ENCODE data around the gene GPRC5A.

Gene GPRC5A

GRCh38 chr12:12964255-12964654 lies 72.9 kb downstream of the GPRC5A start:
- TF ChIP-seq ZBTB7A (IDR thresholded peaks at IDR 0.05; ENCODE audit: low read depth), result no peak
- TF ChIP-seq FOXM1 (IDR thresholded peaks at IDR 0.05; ENCODE audit: borderline replicate concordance, low read depth), result no peak
- TF ChIP-seq RAD21 (IDR thresholded peaks at IDR 0.05; ENCODE audit: low read depth), result no peak
- no peak for TF ChIP-seq TAF1 (IDR thresholded peaks at IDR 0.05; ENCODE audit: low read depth)
- TF ChIP-seq YY1 (IDR thresholded peaks at IDR 0.05; ENCODE audit: low read depth), result no peak
- TF ChIP-seq MAX (IDR thresholded peaks at IDR 0.05), result no peak
- no peak for TF ChIP-seq TCF12 (IDR thresholded peaks at IDR 0.05; ENCODE audit: low read depth)
- TF ChIP-seq CEBPB (IDR thresholded peaks at IDR 0.05), result no peak
- no peak for TF ChIP-seq CREB1 (IDR thresholded peaks at IDR 0.05; ENCODE audit: low read depth)
- no peak for TF ChIP-seq USF1 (IDR thresholded peaks at IDR 0.05)
- TF ChIP-seq EP300 (IDR thresholded peaks at IDR 0.05; ENCODE audit: borderline replicate concordance), result no peak
- TF ChIP-seq EGR1 (IDR thresholded peaks at IDR 0.05), result no peak
- no peak for TF ChIP-seq NFIC (IDR thresholded peaks at IDR 0.05)
- no peak for TF ChIP-seq TEAD4 (IDR thresholded peaks at IDR 0.05)

GRCh38 chr12:12965836-12966235 lies 74.5 kb downstream of the GPRC5A start:
- TF ChIP-seq TCF12 (IDR thresholded peaks at IDR 0.05; ENCODE audit: low read depth) (no peak), CREB1 (IDR thresholded peaks at IDR 0.05; ENCODE audit: low read depth) (no peak), NFIC (IDR thresholded peaks at IDR 0.05) (no peak), TEAD4 (IDR thresholded peaks at IDR 0.05) (no peak), MAX (IDR thresholded peaks at IDR 0.05) (no peak), YY1 (IDR thresholded peaks at IDR 0.05; ENCODE audit: low read depth) (no peak), CEBPB (IDR thresholded peaks at IDR 0.05) (no peak), REST (IDR thresholded peaks at IDR 0.05; ENCODE audit: low read depth) (no peak), EGR1 (IDR thresholded peaks at IDR 0.05) (no peak), RAD21 (IDR thresholded peaks at IDR 0.05; ENCODE audit: low read depth) (no peak), TAF1 (IDR thresholded peaks at IDR 0.05; ENCODE audit: low read depth) (no peak)

All from Ishikawa (cell line).